HFF-Myc (cell line): ENCODE data around the gene ATR.
"Not testable (repeated sequence)": the region's sequence is repeated elsewhere in the genome, so short reads cannot be mapped to it uniquely, and the experiment has no call there.

ENCODE experiments used
- DNase-seq: peaks from one replicate; pipeline ENCODE4 v3.0.0-alpha.2; 2011; ENCODE audit warnings: low read depth; ENCODE audit errors: extremely low read depth
- H3K4me3 ChIP-seq: replicated peaks from 2 replicates; pipeline ENCODE4 v1.5.1; 2011; ENCODE audit warnings: low read depth, mild to moderate bottlenecking, control low read depth, low read length
- CTCF ChIP-seq: IDR thresholded peaks from 2 replicates; pipeline ENCODE4 v1.5.1; 2012; ENCODE audit warnings: mild to moderate bottlenecking, low read depth, low read length, control low read depth; ENCODE audit errors: missing control alignments

ATR gene

DNA sequence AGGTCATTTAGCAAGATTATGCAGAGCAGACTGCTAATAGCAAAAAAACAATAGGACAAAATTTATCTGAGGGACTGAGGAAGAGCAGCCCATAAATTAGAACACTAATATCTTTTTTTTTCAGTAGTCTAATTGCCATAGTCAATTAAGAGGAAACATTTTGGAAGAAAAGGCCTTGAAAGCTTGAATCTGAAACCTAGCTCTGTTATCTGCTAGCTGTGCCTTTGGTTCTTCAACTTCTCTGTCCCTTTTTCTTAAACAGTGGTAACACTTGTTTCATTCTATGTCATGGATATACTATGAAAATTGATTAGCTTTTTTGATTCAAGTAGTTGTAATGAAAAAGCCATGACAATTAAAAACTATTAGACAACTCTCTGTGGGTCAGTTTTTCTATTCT, 1.7 kb downstream of the ATR start:
- no peak for DNase-seq
- TF ChIP-seq CTCF, result no peak
- peak overlapping the region; percentile 62; the same call in 1 of the 2 replicates for H3K4me3 ChIP-seq

DNA sequence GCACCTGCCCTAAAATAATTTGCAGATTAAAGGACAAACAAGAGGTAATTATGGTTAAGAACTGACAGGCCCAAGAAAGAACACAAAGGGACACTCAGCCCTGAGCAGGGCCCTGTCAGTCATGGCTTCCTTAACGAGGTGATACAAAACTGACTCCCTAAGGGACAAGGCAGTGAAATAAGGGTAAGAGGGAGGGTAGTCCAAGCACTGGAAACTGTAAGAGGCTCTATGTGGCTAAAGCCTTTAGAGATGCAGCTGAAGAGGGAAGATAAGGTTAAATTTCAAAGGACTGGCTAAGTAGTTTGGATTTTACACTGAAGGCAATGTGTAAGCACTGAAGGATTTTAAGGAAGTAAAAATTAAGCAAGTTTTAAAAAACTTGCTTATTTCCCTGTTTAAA, 3.9 kb downstream of the ATR start:
- TF ChIP-seq CTCF, result no peak
- no peak for DNase-seq
- H3K4me3 ChIP-seq, result no peak overlapping the region

DNA sequence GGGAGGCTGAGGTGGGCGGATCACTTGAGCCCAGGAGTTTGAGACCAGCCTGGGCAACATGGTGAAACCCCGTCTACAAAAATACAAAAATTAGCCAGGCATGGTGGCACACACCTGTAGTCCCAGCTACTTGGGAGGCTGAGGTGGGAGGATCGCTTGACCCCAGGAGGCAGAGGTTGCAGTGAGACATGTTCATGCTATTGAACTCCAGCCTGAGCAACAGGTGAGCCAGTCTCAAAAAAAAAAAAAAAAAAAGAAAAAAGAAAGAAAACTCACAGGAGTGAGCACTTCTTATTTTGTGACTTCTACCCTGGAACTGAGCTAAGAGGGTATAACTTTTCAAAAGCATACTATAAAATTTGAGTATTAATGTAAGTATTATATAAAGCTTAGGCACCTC, 4.3 kb downstream of the ATR start:
- H3K4me3 ChIP-seq, DNase-seq: not testable (repeated sequence)

GRCh38 chr3:142569422-142569821, 9.1 kb downstream of the ATR start:
- H3K4me3 ChIP-seq, DNase-seq: not testable (repeated sequence)

GRCh38 chr3:142568393-142569017, 10.0 kb downstream of the ATR start:
- TF ChIP-seq CTCF, result no peak
- no peak overlapping the region for H3K4me3 ChIP-seq
- no peak for DNase-seq

GRCh38 chr3:142566096-142566495, 12.4 kb downstream of the ATR start:
- DNase-seq, result no peak
- no peak overlapping the region for H3K4me3 ChIP-seq
- no peak for TF ChIP-seq CTCF

DNA sequence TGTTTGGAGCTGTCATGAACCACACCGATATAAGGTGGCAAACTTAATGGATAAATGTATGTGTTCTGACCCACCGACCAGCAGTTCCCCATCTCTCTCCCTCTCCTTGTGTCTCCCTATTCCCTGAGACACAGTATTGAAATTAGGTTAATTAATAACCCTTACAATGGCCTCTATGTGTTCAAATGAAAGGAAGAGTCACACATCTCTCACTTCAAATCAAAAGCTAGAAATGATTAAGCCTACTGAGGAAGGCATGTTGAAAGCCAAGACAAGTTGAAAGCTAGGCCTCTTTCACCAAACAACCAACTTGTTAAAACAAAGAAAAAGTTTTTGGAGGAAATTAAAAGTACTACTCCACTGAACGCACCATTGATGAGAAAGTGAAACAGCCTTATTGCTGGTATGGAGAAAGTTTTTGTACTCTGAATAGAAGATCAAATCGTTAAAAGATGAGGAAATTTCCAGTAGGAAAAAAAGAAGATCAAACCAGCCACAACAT, 15.0 kb downstream of the ATR start:
- TF ChIP-seq CTCF, result no peak
- H3K4me3 ChIP-seq, result no peak overlapping the region
- no peak for DNase-seq

- H3K4me3 ChIP-seq, result no peak overlapping the region
- TF ChIP-seq CTCF, result no peak
- no peak for DNase-seq
Observed at GRCh38 chr3:142560118-142560517, 18.4 kb downstream of the ATR start.
